8988T (cell line): ENCODE data around the gene ZBED4.
"Not testable (repeated sequence)": the region's sequence is repeated elsewhere in the genome, so short reads cannot be mapped to it uniquely, and the experiment has no call there.

Source experiments
- DNase-seq: peaks from one replicate; pipeline ENCODE4 v3.0.0; 2011

Gene ZBED4

DNA sequence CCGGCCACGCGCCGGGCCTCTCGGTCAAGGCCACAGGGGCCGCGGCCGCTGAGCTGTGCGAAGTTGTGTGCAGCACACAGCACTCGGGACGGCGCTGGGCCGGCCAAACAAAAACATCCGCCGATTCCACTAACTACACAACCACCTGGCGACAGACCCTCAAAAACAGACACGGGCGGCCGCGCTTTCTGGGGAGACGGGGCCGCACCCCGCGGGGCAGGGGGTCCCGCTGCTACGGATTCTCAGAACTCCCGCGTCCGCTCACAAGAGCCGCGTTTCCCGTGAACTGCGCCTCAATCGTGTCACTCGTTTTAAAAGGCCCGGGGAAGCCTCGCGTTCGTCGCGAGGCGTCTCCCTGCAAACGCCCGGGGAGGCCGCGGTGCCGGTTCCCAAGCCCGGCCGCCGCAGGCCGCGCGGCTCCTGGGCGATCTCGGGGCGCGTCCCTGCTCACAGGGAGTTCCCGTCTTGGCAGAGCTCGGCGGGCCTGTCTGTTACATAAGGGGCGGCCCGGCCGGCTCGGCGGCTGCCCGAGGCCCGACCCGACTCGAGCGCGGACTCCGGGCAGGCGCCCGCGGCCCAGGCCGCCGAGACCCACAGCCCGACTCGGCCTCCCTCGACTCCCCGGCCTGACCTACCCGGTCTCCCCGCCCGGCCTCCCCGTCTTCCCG, 26.9 kb upstream of the ZBED4 start:
- DNase-seq = no peak

DNA sequence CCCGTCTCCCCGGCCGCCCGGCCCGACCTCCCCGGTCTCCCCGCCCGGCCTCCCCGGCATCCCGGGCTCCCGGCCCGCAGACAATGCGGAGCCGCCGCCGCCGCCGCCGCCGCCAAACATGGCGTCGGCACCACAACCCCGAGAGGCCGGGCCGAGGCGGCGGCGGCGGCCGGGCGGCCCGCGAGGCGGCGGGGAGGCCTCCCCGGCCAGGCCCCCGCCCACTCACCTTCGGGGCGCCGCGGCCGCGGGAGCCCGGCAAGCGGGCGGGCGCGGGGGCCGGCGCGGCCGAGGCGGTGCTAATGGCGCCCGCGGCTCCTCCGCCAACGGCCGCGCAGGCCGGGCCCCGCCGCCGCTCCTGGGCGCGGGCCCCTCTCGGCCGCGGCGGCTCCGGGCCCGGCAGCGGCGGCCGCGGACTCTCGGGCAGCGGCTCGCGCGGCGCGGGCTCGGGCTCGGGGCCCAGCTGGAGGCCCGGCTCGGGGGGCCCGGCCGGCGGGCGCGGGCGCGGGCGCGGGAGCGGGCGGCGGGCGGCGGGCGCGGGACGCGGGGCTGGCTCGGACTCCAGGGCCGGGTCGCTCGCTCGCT, 26.3 kb upstream of the ZBED4 start:
- no peak for DNase-seq

DNA sequence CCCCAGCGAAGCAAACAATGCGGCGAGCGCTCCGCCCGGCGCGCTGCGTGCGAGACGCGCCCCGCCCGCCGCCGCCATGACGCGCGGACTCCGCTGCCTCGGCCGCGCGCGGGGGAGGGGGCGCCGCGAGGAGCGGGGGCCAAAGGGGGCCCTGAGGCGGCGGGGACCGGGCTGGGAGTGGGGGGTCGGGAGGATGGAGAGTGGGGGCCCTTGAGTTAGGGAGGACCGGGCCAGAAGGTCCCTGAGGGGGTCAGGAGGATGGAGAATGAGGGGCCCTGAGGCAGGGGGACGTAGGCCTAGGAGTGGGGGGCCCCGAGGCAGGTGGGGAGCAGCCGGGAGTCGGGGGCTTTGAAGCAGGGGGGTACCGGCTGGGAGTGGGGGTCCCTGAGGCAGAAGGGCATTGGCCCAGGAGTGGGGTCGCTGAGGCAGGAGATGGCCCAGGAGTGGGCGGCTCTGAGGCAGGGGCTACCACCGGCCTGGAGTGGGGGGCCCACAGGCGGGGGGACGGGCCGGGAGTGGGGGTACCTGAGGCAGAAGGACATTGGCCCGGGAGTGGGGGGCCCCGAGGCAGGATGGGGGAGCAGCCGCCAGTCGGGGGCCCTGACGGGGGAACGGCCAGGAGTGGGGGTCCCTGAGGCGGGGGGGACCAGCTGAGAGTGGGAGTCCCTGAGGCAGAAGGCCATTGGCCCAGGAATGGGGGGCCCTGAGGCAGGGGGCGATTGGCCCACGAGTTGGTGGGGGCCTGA, 25.6 kb upstream of the ZBED4 start, which contains the start of gene BRD1:
Gene BRD1 (minus strand): TSS at position 21 of the 746 bp plus-strand sequence. CDS start 3,556 bp downstream, outside the sequence.
- DNase-seq = no peak

DNA sequence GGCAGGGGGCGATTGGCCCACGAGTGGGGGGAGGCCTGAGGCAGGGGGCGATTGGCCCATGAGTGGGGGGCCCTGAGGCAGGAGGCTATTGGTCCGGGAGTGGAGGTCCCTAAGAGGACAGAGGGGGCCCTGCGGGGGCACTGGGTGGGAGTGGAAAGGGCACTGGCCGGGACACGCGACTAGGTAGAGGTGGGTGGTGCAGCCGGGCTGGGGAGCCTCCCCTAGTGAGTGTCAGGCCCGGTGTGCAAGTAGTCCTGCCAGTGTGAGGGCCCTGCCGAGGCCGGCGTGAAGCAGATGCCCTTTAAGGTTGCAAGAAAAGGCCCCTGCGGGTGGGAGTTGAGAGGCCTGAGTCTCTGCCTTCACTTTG, 25.1 kb upstream of the ZBED4 start:
- no peak for DNase-seq

DNA sequence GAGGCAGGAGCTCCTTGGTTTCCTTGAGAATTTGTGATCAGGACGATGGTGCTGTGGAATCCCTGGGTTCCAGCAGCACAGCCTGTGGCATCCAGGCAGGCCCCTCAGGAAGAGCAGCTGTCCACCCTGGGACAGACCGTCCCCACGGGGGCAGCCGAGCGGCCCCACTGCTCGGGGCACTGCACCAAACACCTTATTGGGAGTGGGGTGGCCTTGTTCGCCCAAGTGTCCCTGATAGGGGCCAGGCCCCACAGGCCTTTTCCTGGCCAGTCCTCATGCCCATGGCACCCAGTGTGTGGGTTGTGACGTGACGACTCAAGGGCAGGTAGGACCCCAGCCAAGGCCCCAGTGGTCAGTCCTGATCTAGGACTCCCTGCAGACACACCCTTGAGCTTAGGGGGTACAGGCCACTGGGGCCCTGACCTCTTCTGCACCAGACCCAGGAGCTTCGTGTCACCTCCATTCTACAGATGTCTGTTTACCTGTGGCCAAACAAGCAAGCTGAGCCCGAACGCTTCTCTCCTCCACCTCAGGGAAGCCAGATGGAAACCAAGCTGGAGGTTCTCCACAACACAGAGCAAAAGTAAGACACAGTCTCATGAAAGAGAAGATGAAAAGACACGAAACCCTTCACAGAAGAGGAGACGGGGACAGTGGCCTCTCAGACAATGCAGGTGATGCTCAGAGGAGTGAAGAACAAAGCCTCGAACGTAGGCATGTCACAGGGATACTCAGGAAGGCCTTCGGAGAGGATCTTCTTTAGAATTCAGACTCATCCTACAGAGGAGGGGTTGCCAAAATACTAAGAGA, 24.4 kb upstream of the ZBED4 start:
- DNase-seq = no peak

DNA sequence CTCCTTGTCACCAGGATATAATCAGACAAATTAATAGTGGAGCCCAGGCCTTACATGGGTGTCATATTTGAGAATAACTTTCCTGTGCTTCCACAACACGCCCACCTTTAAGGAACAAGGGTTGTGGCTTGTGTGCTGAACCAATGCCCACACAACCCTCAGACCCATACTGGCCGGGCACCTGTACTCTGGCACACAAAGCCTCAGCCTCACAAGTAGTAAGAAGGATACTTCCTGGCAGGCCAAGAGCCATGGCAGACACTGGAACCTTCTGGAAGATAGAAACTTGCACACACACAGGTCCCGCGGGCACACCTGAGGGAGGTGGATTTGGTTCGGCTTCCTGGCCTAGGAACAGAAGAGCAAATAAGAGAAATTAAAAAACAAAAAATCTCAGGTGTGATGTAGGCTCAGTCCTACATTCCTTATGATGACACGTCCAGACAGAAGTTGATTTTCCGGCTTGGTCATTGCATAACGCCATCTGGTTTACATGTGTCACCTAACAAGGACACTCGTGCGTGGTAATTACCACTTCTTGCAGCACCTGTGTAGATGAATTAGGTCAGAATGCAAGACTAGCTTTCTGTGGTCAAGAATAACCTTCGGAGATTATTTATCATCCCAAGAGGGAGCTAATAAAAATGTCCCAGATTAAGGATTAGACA, 20.2 kb upstream of the ZBED4 start:
- no peak for DNase-seq

DNA sequence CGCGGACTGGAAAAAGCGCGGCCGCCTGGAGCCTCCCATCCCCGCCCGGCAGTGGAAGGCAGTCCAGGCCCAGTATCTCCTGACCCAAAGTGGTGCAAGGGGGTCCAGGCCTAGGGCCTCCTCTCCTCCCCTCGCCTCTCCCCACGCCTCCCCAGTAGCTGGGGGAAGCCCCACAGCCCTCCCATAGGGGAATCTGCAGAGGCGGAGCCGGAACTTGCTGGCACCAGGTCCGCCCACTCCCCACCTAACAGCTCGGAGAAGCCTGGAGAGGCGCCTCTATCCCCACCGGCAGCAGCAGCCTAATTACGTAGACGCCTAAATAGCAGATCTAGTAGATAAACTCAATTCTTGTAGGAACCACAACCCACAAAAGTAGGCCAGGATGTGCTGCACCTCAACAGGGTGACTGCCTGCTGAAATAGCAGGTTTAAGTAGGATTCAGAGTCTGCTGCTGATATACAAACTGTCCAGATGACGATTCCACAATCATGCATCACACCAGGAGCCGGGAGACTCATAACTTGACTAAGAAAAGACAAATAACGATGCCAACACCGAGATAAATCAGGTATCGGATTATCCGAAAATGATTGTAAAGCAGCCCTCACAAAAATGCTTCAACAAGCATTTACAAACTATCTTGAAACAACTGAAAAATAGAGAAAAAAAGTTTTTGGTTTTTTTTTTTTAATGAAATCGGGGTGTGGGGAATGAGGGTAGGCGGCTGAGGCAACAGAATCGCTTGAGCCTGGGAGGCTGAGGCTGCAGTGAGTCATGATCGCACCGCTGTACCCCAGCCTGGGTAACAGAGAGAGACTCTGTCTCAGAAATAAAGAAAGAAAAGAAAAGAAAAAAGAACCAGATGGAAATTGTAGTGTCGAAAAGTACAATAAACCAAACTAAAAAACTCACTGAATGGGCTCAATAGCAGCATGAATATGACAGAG, 14.6 kb upstream of the ZBED4 start:
- no peak for DNase-seq

DNA sequence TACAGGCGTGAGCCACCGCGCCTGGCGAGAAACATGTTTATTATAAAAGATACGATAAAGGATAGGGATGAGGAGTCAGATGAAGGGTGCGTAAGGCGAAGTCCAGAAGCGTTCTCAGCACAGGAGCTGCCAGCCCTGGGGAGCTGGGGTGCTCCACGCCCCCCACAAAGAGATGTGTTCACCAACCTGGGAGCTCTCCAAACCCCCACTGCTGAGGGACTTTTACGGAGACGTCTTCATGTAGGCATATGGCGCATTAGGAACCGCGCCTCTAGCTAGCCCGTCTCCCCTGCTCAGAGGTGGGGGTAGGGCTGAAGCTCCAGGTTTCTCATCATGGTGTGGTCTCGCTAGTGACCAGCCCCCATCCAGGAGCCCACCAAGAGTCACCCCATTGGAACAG, 8.4 kb upstream of the ZBED4 start:
- DNase-seq = no peak

DNA sequence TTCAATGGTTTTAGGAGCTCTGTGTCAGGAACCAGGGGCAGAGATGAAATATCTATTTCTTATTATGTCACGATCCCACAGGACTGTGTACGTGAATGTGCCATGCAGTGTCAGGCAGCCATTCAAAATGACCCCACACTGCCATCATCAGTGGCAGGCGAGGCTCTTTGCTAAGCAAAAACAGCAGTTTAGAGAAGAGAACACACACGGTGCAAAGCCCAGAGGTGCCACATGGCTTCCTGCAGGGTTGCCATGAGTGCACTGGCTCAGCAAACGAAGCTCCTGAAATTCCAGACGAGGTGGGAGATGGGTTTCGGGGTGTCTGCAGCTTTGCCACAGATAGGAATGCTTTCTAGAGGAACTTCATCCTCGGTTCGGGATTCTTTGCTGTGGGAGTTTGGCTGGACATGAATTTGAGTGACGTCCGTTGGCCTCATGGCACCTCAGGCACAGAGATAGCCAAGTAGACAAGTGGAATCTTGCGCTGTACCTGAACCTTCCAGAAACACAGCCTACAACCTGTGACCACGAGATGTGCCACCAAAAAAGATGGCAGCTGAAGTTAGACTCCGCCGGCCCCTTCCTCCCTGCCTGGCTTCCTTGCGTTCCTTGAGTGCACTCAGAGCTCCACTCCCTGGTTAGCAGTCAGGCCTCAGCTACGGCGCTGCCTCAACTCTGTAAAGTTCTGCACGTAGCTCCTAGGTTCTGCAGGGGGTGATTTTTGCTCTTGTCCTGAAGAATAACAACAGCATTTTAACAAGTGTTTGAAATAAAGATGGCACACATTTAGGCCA, 7.8 kb upstream of the ZBED4 start:
- no peak for DNase-seq

DNA sequence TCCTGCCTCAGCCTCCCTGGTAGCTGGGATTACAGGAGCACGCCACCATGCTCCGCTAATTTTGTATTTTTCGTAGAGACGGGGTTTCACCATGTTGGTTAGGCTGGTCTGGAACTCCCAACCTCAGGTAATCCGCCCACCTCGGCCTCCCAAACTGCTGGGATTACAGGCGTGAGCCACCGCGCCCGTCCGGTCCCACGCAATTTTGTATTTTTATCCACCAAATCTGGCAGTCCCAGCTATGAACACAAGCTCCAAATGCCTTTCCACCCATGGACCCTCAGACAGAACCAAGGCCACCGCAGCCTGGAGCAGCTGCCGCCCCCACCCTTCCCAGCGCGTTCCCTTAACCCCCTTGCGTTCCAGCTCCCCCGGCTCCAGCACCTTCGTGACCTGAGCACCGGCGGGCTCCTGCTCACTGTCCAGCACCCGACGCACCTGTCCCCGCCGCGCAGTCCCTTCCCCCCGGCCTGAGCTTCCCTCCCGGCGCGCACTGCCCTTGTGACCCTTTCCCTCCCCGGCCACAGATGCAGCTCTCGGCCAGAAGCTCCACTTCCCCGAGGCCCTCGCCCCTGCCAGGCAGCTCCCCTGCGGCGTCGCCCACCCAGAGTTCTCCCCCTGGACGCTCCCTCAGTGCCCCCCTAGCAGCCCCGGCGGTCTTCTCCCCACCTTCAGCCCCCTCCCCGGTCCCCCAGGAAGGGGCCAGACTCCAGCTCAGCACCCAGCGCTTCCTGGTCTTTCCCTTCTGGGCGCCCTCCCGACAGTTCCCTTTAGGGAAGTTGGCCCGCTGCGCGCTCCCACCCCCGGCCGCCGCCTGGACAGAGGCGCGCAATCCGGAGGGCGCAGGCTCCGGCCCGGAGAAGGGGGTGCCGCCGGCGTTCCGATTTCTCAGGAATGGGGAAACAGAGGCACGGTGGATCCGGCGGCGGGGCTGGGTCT, 5.6 kb upstream of the ZBED4 start:
- no peak for DNase-seq

DNA sequence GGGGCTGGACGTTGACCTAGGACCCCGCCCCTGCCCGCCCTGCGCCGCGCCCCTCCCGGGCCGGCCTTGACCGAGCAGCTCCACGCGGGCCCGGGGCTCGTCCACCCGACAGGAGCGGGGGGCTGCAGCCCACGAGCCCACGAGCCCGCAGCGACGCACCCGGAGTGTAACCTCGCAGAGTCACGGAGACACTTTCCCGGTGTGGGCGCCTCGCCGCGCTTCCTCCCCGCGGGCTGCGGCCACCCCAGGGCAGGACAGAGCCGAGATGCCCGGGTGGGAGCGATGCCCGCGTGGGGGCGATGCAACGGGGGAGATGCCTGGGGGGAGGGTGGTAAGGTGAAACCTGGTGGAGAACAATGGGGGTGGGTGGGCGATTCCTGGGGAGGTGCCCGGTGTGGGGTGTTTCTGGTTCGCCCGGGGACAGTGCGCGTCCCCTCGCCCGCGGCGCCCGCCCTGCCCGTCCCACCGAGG, 4.9 kb upstream of the ZBED4 start:
- no peak for DNase-seq

DNA sequence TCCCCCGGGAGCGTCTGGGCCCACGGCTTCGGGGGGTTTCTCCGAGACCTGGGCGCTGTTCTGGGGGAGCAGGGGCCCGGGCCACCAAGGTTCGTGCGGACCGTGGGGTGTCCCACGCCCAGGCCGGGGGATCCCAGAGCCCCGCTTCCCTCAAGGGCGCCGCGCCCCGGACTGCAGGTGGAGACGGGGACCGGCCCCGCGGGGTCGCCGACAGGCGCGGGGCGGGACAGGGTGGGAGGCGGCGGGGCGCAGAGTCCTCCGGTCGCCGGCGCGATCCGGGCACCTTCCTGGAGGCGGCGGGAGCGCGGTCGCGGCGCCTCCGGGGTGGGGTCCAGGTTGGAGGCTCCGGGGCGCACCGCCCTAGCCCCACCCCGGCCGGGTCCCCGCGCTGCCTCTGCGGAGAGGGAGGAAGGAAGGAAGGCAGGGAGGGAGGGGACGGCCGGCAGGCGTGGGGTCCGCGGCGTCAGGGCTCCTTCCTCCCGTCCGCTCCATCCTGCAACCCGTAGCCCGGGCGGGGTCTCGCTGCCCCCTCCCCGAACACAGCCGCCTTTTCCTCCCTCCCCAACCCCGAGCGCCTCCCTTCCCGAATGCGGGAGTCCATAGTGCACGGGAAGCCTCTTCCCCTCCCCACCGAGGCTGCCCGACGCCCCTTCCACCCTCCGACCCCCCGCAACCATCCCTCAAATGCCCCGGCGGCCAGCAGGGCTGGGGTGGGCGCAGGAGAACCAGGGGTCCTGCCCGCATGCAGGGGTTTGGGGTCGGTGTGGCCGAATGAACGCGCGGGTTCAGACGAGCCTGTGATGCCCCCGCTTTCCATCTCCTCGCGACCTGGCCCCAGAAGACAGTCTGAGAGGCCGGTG, 4.3 kb upstream of the ZBED4 start:
- DNase-seq = no peak

DNA sequence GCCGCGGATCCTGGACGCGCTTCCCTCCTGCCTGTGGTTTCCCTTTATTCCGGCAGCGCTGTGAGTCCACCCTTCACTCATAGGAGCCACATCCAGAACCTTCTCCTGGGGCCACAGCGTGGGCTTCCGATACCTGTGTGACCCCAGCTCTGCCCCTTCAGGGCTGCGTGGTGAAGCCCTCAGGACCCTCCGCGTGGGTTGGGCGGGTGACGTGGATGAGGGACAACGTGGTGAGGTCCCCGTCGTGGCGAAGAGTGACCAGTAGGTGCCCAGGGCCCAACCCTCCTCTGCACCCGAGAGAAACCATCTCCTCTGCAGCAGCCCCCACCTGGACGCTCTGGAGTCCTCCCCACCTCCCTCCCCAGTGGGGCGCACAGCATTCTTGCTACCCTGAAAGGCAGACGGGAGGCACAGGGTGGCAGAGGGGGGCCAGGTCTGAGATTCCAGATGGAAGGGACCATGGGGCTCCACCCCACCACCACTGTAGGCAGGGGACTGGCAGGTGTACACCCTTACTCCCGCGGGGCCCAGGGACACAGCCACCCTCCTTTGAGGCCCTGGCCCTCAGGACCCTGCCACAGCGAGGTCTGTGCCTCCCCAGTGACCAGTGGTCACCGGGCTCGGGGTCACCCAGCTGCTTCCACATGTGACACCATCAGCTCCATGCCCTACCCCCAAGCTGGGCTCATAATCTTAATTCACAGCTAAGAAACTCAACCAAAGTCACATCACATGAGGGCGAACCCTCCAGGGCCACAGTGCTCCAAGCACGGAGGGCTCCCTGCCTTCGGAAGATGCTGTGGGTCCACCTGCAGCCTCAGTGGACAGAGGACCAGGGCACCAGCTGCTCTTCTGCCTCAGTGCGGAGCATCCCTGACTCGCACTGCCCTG, 3.4 kb upstream of the ZBED4 start:
- DNase-seq = no peak

DNA sequence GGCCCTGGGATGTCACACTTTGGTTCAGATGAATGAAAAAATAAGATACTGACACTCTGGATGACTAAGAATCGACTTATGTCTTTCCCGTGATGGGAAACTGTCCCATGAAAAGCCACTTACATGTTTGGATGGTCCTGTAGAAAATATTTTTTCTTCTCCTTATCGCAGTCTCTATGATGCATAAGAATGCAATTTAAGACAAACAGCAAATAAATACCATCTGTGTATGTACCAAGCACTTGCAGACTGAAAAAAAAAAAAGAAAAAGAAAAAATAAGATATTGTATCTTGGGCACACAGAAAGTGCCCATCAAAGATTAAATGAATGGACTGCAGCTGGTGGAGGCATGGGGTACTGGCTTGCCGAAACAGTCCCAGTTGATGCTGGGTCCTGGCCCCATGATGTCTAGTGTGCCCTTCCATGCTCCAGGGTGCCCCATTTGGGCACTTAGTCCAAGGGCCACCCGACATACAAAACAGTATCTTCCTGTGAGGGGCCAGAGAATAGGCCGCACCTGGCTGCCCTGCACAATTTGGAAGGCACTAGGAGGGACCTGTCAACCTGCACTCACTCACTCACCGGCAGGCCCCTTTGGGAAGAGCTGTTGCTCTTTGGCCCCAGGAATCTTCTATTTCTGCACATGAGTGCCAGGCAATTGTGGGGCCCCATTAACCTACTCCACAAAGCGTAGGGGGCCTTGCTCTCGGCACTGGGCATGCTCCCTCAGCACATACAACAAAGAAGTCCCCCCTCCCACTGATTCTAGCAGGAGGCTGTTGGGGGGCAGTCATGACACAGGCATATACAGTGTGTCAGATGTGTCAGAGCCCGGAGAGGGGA, 2.5 kb upstream of the ZBED4 start:
- no peak for DNase-seq

DNA sequence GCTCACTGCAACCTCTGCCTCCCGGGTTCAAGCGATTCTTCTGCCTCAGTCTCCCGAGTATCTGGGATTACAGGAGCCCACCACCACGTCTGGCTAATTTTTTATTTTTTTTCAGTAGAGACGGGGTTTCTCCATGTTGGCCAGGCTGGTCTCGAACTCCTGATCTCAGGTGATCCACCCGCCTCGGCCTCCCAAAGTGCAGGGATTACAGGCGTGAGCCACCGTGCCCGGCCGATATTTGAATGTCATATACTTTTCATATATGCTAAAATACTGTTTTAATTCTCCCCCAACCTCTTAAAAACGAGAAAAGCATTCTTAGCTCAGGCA, 1.1 kb upstream of the ZBED4 start:
- DNase-seq = not testable (repeated sequence)

DNA sequence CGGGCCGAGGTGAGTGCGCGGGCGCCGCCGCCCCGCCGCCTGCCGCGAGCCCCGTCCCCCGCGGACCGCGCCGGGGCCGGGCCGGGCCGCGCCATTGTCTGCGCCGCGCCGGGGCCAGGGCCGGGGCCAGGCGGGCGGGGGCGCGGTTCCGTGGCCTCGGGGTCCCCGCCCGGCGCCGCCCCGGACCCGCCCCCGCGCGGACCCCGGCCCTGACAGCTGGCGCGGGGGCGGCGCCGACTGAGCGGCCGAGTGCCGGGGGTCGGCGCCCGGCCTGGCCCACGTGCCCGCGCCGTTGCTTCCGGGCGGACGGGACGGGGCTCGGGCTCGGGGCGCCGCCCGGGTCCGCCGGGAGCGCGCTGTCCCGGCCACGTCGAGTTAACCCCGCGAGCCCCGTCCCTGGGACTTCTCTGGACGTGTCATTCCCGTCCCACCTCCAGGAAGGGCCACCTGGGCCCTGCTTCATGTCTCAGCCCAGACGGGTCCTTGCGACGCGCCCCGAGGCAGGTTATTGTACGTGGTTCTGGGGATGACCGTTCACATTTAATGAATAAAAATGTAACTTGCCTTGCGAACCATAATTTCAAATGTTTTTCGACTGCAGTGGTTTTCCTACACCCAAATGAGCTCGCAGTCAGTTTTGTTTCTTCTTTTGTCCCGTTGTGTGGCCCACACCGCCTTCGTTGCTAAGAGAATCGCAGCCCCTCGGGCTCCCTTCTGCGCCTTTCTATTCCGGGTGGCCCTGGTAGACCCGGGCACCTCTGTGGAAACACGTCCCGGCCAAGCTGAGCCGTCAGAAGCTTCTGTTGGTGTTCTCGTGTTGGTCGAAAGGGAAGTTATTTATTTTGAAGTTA, 562 bp downstream of the ZBED4 start:
- DNase-seq = no peak
